ENCODE measurements around the gene SLC22A5. TPM values are rescaled to one million over a fixed set of nuclear protein-coding genes. Genes with fewer than 3 reads are reported as not detected.

SLC22A5 gene
- total and polyA plus RNA-seq, 10 of the 15 experiments (the other 5 are each of a cell fraction or from before 2014, with no cell fraction given), result 1.1 to 4.4 (median 2.3) TPM

GRCh38 chr5:132417010-132417439 is 47.5 kb downstream of the SLC22A5 start:
- WGBS (ENCODE audit: insufficient coverage, insufficient replicate concordance, low lambda C conversion rate, missing lambda C conversion rate), result 86% methylated on average over 6 of the region's 6 CpGs
- ChIA-PET POLR2A (interaction anchor here (0.6 to 5.8 kb wide), 6 partner anchors 11 to 79 kb away, joined by 3 to 97 read pairs (median 26); partner anchors contain the start of gene IRF1), CTCF (interaction anchor here (0.7 to 4.1 kb wide), 12 partner anchors 7 to 403 kb away, joined by 3 to 37 read pairs (median 8); partner anchors contain the start of gene IRF1), SMC1A (ENCODE audit: uncharacterized antibody, unreplicated experiment) (interaction anchor here (0.7 to 6.2 kb wide), 10 partner anchors 9 to 447 kb away, joined by 3 to 98 read pairs (median 6); partner anchors contain the start of gene IRF1), RAD21 (ENCODE audit: unreplicated experiment) (interaction anchor here (0.7 to 6.2 kb wide), 8 partner anchors 9 to 154 kb away, joined by 3 to 121 read pairs (median 22); partner anchors contain the start of gene IRF1)
- ATAC-seq, result no peak
- H3K4me1 ChIP-seq (ENCODE audit: control insufficient read depth, insufficient read depth, low read length), result peaks cover 56% of the 10 kb centered on the region
- H3K4me2 ChIP-seq (ENCODE audit: control insufficient read depth, insufficient read depth), result peak overlapping the region; percentile 47
- H3K36me3 ChIP-seq (ENCODE audit: control insufficient read depth in 2 of 2, insufficient read depth in 2 of 2, low read length in 1 of 2), result peaks cover 3 to 24% of the 10 kb centered on the region in 2 experiments
- H3K9me3 ChIP-seq (replicated peaks; ENCODE audit: control insufficient read depth, insufficient read depth, low read length), result no peaks in the 10 kb centered on the region
- intact Hi-C loops (cut with micrococcal nuclease; ENCODE audit: unreplicated experiment), result no loop called here
- no peak overlapping the region for H2AFZ ChIP-seq (ENCODE audit: control insufficient read depth, low read depth, low read length)
- H4K20me1 ChIP-seq (ENCODE audit: control insufficient read depth, insufficient read depth), result no peaks in the 10 kb centered on the region
- no peak overlapping the region for H3K9ac ChIP-seq (ENCODE audit: control insufficient read depth, insufficient read depth, low read length)
- H3K79me2 ChIP-seq (ENCODE audit: control insufficient read depth, insufficient read depth, low read length), result peaks cover 86% of the 10 kb centered on the region
- peak overlapping the region; percentile 1; the same call in 1 of the 2 replicates for H3K4me3 ChIP-seq
- in situ Hi-C loops (cut with MboI), result no loop called here
- DNase-seq (ENCODE audit: low read depth, low spot score), result no peak
- FAIRE-seq, result no peak
- H3K27ac ChIP-seq (ENCODE audit: control insufficient read depth, insufficient read depth), result no peak overlapping the region
- no TSS peak for BruUV-seq (replicated peaks)
- H3K27me3 ChIP-seq (replicated peaks in 1 of 2; ENCODE audit: control insufficient read depth in 2 of 2, insufficient read depth in 2 of 2, low read length in 1 of 2), result no peaks in the 10 kb centered on the region
- TF ChIP-seq RBBP5 (conservative IDR thresholded peaks at IDR 0.05) (no peak), NR2F1 (conservative IDR thresholded peaks at IDR 0.05) (no peak), POU2F2 (IDR thresholded peaks at IDR 0.05; ENCODE audit: borderline replicate concordance, low read depth, low read length) (no peak), ZBTB33 (IDR thresholded peaks at IDR 0.05) (no peak), SPI1 (IDR thresholded peaks at IDR 0.05; ENCODE audit: borderline replicate concordance, insufficient read depth, low read depth, low read length) (no peak), YBX1 (IDR thresholded peaks at IDR 0.05) (no peak), ZBTB4 (CRISPR knock-in tag; IDR thresholded peaks at IDR 0.05) (no peak), SMAD5 (IDR thresholded peaks at IDR 0.05; ENCODE audit: low read depth) (no peak)
- TF ChIP-seq, protein P1, sequence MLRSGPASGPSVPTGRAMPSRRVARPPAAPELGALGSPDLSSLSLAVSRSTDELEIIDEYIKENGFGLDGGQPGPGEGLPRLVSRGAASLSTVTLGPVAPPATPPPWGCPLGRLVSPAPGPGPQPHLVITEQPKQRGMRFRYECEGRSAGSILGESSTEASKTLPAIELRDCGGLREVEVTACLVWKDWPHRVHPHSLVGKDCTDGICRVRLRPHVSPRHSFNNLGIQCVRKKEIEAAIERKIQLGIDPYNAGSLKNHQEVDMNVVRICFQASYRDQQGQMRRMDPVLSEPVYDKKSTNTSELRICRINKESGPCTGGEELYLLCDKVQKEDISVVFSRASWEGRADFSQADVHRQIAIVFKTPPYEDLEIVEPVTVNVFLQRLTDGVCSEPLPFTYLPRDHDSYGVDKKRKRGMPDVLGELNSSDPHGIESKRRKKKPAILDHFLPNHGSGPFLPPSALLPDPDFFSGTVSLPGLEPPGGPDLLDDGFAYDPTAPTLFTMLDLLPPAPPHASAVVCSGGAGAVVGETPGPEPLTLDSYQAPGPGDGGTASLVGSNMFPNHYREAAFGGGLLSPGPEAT (IDR thresholded peaks at IDR 0.05; ENCODE audit: low read depth), result no peak
- TF ChIP-seq, protein P2, sequence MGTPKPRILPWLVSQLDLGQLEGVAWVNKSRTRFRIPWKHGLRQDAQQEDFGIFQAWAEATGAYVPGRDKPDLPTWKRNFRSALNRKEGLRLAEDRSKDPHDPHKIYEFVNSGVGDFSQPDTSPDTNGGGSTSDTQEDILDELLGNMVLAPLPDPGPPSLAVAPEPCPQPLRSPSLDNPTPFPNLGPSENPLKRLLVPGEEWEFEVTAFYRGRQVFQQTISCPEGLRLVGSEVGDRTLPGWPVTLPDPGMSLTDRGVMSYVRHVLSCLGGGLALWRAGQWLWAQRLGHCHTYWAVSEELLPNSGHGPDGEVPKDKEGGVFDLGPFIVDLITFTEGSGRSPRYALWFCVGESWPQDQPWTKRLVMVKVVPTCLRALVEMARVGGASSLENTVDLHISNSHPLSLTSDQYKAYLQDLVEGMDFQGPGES (IDR thresholded peaks at IDR 0.05), result no peak
- TF ChIP-seq, protein P3, sequence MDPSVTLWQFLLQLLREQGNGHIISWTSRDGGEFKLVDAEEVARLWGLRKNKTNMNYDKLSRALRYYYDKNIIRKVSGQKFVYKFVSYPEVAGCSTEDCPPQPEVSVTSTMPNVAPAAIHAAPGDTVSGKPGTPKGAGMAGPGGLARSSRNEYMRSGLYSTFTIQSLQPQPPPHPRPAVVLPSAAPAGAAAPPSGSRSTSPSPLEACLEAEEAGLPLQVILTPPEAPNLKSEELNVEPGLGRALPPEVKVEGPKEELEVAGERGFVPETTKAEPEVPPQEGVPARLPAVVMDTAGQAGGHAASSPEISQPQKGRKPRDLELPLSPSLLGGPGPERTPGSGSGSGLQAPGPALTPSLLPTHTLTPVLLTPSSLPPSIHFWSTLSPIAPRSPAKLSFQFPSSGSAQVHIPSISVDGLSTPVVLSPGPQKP (IDR thresholded peaks at IDR 0.05; ENCODE audit: low read depth, low read length), result no peak

Data from GM12878 (cell line).